ENCODE measurements around the gene MKX. TPM values are rescaled to one million over a fixed set of nuclear protein-coding genes. Genes with fewer than 3 reads are reported as not detected.

The MKX gene
- total RNA-seq, 1 donor from 2014 or later: 0.06 TPM

DNA sequence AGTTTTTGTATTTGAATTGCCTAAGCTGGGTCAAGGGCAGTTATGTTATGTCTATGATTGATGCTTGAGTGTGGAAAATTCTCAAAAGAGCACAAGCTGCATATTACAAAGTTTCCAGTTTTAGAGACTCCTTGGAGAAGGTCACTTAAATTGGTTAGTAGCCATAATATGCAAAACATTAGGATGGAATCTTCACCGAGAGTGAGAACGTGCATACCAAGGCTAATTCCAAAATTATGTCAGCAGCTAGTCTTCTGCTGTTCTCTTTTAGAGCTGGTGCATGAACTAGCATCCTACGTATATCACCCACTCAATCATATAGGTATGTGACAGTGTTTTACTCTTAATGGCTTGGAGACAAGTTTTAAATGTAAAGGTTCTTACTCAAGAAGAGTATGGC lies 49.2 kb downstream of the MKX start:
- no peak for DNase-seq (ENCODE audit: low read depth)
- no peak overlapping the region for H3K4me3 ChIP-seq (ENCODE audit: low read depth, low read length)
- TF ChIP-seq, protein P1, sequence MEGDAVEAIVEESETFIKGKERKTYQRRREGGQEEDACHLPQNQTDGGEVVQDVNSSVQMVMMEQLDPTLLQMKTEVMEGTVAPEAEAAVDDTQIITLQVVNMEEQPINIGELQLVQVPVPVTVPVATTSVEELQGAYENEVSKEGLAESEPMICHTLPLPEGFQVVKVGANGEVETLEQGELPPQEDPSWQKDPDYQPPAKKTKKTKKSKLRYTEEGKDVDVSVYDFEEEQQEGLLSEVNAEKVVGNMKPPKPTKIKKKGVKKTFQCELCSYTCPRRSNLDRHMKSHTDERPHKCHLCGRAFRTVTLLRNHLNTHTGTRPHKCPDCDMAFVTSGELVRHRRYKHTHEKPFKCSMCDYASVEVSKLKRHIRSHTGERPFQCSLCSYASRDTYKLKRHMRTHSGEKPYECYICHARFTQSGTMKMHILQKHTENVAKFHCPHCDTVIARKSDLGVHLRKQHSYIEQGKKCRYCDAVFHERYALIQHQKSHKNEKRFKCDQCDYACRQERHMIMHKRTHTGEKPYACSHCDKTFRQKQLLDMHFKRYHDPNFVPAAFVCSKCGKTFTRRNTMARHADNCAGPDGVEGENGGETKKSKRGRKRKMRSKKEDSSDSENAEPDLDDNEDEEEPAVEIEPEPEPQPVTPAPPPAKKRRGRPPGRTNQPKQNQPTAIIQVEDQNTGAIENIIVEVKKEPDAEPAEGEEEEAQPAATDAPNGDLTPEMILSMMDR (conservative IDR thresholded peaks at IDR 0.05; ENCODE audit: low read depth, low read length): no peak

- H3K4me3 ChIP-seq (ENCODE audit: low read depth, low read length): no peak overlapping the region
- TF ChIP-seq, protein P1 (conservative IDR thresholded peaks at IDR 0.05; ENCODE audit: low read depth, low read length): no peak
- DNase-seq (ENCODE audit: low read depth): no peak
Observed at GRCh38 chr10:27695706-27696105, 49.9 kb downstream of the MKX start.

DNA sequence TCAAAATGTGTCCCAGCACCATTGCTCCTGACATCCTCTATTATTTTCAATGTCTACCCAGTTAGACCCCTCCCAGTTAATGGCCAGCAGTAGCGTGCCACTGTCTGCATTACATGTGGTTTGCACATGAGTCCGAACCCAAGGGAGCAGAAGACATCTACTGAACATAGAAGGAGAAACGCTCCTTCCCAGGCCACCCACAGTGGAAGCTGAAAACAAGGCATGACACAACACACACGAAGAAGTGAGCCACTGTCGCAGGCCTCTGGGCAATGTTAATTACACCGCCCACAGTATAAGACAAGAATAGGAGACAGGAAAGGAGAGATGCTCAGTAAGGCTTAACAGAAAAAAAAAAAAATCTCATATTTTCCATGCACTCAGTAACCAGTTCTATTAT lies 50.5 kb downstream of the MKX start:
- TF ChIP-seq, protein P1 (conservative IDR thresholded peaks at IDR 0.05; ENCODE audit: low read depth, low read length): no peak
- DNase-seq (ENCODE audit: low read depth): no peak
- no peak overlapping the region for H3K4me3 ChIP-seq (ENCODE audit: low read depth, low read length)

- TF ChIP-seq, protein P1 (conservative IDR thresholded peaks at IDR 0.05; ENCODE audit: low read depth, low read length): no peak
- DNase-seq (ENCODE audit: low read depth): no peak
- H3K4me3 ChIP-seq (ENCODE audit: low read depth, low read length): no peak overlapping the region
Observed at GRCh38 chr10:27692663-27693062, 53.0 kb downstream of the MKX start.

DNA sequence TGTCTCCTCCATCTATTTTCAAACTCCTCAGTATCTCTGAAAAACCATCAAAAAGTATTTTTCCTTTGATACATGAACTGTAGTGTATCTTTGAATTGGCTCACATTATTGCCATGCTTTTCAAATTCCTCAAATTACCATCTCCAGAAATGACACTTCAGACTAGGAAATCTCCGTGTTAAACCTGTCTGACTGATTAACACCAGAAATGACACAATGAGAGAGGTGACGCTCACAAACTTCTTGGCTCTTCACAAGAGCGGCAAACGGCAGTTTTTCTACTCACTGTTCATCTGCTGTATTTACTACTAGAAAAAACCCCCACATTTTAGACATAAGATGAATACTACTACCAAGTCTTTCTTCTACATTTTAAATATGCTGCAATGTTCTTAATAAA lies 56.6 kb downstream of the MKX start:
- TF ChIP-seq, protein P1 (conservative IDR thresholded peaks at IDR 0.05; ENCODE audit: low read depth, low read length): no peak
- DNase-seq (ENCODE audit: low read depth): no peak
- no peak overlapping the region for H3K4me3 ChIP-seq (ENCODE audit: low read depth, low read length)

- TF ChIP-seq, protein P1 (conservative IDR thresholded peaks at IDR 0.05; ENCODE audit: low read depth, low read length): no peak
- no peak for DNase-seq (ENCODE audit: low read depth)
- no peak overlapping the region for H3K4me3 ChIP-seq (ENCODE audit: low read depth, low read length)
Observed at GRCh38 chr10:27688276-27688675, 57.3 kb downstream of the MKX start.

DNA sequence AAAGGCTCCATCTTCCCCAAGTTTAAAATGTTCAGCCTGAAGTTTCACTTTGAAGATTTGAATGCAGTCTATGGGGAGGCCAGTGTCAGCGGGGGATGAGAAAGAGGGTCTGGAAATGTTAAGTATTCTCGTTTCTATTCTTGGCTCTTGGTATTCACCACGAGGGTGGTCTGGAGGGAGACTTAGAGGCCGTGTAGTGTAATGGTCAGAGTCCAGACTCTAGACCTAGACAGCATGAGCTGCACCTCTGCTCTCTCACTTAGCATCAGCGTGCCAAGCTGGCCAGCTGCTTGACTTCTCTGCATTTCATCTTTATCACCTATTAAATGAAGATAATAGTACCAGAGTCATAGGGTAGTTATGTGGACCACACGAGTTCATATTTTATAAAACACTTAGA lies 57.9 kb downstream of the MKX start:
- DNase-seq (ENCODE audit: low read depth): no peak
- H3K4me3 ChIP-seq (ENCODE audit: low read depth, low read length): no peak overlapping the region
- TF ChIP-seq, protein P1 (conservative IDR thresholded peaks at IDR 0.05; ENCODE audit: low read depth, low read length): no peak

Measured in epithelial cell of proximal tubule (primary cell).